Natural killer cell (primary cell): ENCODE results near the gene THAP9. TPM values are rescaled to one million over a fixed set of nuclear protein-coding genes. Genes with fewer than 3 reads are reported as not detected.

Experiments
- ATAC-seq, 3 donors: fragments of 150-1000 bp in 2 of 3; fragments of 200-7000 bp in 1 of 3; cut with Tn5 transposase; 1 replicate in 1 of 3; 2 replicates in 2 of 3; pipeline ENCODE4 v1.10.0; 2021; ENCODE audit warnings: mild to moderate bottlenecking in 2 of 3, moderate library complexity in 2 of 3
- DNase-seq, 2 donors: peaks; one replicate each; pipeline versions ENCODE4 v3.0.0 to v3.0.0-alpha.2; 2013 to 2021; ENCODE audit warnings: mixed read lengths in 1 of 2
- H3K27ac ChIP-seq: one replicate; pipeline ENCODE4 v1.5.1; 2013; ENCODE audit warnings: mild to moderate bottlenecking, low read length
- H3K27me3 ChIP-seq: one replicate; pipeline ENCODE4 v1.6.1; 2013; ENCODE audit warnings: low read length; ENCODE audit not compliant: control insufficient read depth, insufficient read depth
- H3K36me3 ChIP-seq: one replicate; pipeline ENCODE4 v1.6.1; 2013; ENCODE audit warnings: low read length; ENCODE audit not compliant: control insufficient read depth, insufficient read depth
- H3K4me1 ChIP-seq: one replicate; pipeline ENCODE4 v1.6.1; 2013; ENCODE audit warnings: low read length; ENCODE audit not compliant: control insufficient read depth, insufficient read depth
- H3K4me3 ChIP-seq: one replicate; pipeline ENCODE4 v1.5.1; 2013; ENCODE audit warnings: low read length
- H3K9me3 ChIP-seq: one replicate; pipeline ENCODE4 v1.6.1; 2013; ENCODE audit warnings: low read length; ENCODE audit not compliant: control insufficient read depth, insufficient read depth
- H3K27ac Mint-ChIP-seq, 2 donors: one replicate each; pipeline ENCODE4 v1.8.0; 2022; ENCODE audit warnings: mild to moderate bottlenecking in 2 of 2, mixed read lengths in 2 of 2, moderate library complexity in 1 of 2
- H3K27me3 Mint-ChIP-seq, 2 donors: one replicate each; pipeline ENCODE4 v1.8.0; 2022; ENCODE audit warnings: low read depth in 2 of 2, mixed read lengths in 2 of 2
- H3K36me3 Mint-ChIP-seq: one replicate; pipeline ENCODE4 v1.8.0; 2022; ENCODE audit warnings: mixed read lengths
- H3K4me1 Mint-ChIP-seq, 2 donors: one replicate each; pipeline ENCODE4 v1.8.0; 2022; ENCODE audit warnings: mixed read lengths in 2 of 2
- H3K4me3 Mint-ChIP-seq: one replicate; pipeline ENCODE4 v1.8.0; 2022; ENCODE audit warnings: mild to moderate bottlenecking, moderate library complexity, mixed read lengths
- H3K9me3 Mint-ChIP-seq, 2 donors: one replicate each; pipeline ENCODE4 v1.8.0; 2022; ENCODE audit warnings: mixed read lengths in 2 of 2
- CTCF ChIP-seq: fragments of 200-600 bp; IDR thresholded peaks from one replicate; pipeline ENCODE4 v1.8.0; 2022; ENCODE audit warnings: antibody characterized with exemption
- WGBS: methylation state at CpG from one replicate; pipeline ENCODE4 v1.1.7; 2013; ENCODE audit warnings: missing lambda C conversion rate; ENCODE audit not compliant: insufficient coverage; 5-methylcytosine and 5-hydroxymethylcytosine counted together
- intact Hi-C: fragments of 100-400 bp; cut with micrococcal nuclease; formaldehyde crosslinking; loops from one replicate; pipeline ENCODE4 v1.14.2; 2022
- total RNA-seq, 4 donors: library from RNA; stranded (reverse); fragments of 120-200 nt in 1 of 4; gene quantifications; one replicate each; pipeline versions ENCODE4 v1.2.3 to v1.2.4, GENCODE V29; 2013 to 2022

Gene THAP9
- total RNA-seq, 3 donors from 2014 or later (not counting 1 experiment from before 2014, with no cell fraction given): 1.6 to 2.6 (median 2.1) TPM

GRCh38 chr4:82921795-82922194 lies 21.3 kb downstream of the THAP9 start:
- Histone ChIP-seq H3K4me1 (no peaks in the 10 kb centered on the region), H3K9me3 (no peaks in the 10 kb centered on the region)
- H3K27ac Mint-ChIP-seq: no peak overlapping the region

GRCh38 chr4:82930848-82931755 lies 30.6 kb downstream of the THAP9 start:
- DNase-seq: no peak
- Histone ChIP-seq H3K27ac (no peak overlapping the region), H3K9me3 (no peaks in the 10 kb centered on the region), H3K27me3 (no peaks in the 10 kb centered on the region), H3K4me1 (no peaks in the 10 kb centered on the region), H3K36me3 (peaks cover 35% of the 10 kb centered on the region), H3K4me3 (no peak overlapping the region)
- no peak overlapping the region for H3K4me3 Mint-ChIP-seq
- intact Hi-C loops: no loop called here
- 95% methylated on average over 4 of the region's 5 CpGs for WGBS
- ATAC-seq: no peak
- no peak for TF ChIP-seq CTCF
- H3K27ac Mint-ChIP-seq: no peak overlapping the region
- no peaks in the 10 kb centered on the region for H3K9me3 Mint-ChIP-seq
- no peaks in the 10 kb centered on the region for H3K27me3 Mint-ChIP-seq
- H3K4me1 Mint-ChIP-seq: no peaks in the 10 kb centered on the region
- H3K36me3 Mint-ChIP-seq: peaks cover 6% of the 10 kb centered on the region

More at GRCh38 chr4:82921795-82922194, 21.3 kb downstream of the THAP9 start:
- no peaks in the 10 kb centered on the region for H3K27me3 ChIP-seq
- Mint-ChIP-seq H3K36me3 (no peaks in the 10 kb centered on the region), H3K4me1 (no peaks in the 10 kb centered on the region), H3K9me3 (no peaks in the 10 kb centered on the region), H3K4me3 (no peak overlapping the region), H3K27me3 (no peaks in the 10 kb centered on the region)
- no peak for DNase-seq
- TF ChIP-seq CTCF: no peak
- no peak overlapping the region for H3K4me3 ChIP-seq
- peaks cover 4% of the 10 kb centered on the region for H3K36me3 ChIP-seq
- intact Hi-C loops: no loop called here
- no peak overlapping the region for H3K27ac ChIP-seq
- no peak for ATAC-seq

GRCh38 chr4:82934441-82934840 lies 33.9 kb downstream of the THAP9 start:
- Mint-ChIP-seq H3K27ac (no peak overlapping the region), H3K36me3 (peaks cover 30% of the 10 kb centered on the region), H3K27me3 (no peaks in the 10 kb centered on the region), H3K4me3 (no peak overlapping the region), H3K9me3 (no peaks in the 10 kb centered on the region), H3K4me1 (no peaks in the 10 kb centered on the region)
- DNase-seq (no peak), ATAC-seq (no peak)
- intact Hi-C loops: no loop called here
- Histone ChIP-seq H3K27ac (no peak overlapping the region), H3K4me1 (no peaks in the 10 kb centered on the region), H3K4me3 (no peak overlapping the region), H3K27me3 (no peaks in the 10 kb centered on the region), H3K9me3 (no peaks in the 10 kb centered on the region), H3K36me3 (peaks cover 62% of the 10 kb centered on the region)
- TF ChIP-seq CTCF: no peak

- no peak overlapping the region for H3K27ac Mint-ChIP-seq
- DNase-seq (no peak), ATAC-seq (no peak)
- Histone ChIP-seq H3K27ac (no peak overlapping the region), H3K9me3 (no peaks in the 10 kb centered on the region), H3K36me3 (peaks cover 58% of the 10 kb centered on the region), H3K4me1 (no peaks in the 10 kb centered on the region), H3K4me3 (no peak overlapping the region), H3K27me3 (no peaks in the 10 kb centered on the region)
- WGBS: 100% methylated on average over 2 of the region's 2 CpGs
- no peaks in the 10 kb centered on the region for H3K4me1 Mint-ChIP-seq
- TF ChIP-seq CTCF: no peak
- peaks cover 39% of the 10 kb centered on the region for H3K36me3 Mint-ChIP-seq
- H3K9me3 Mint-ChIP-seq: no peaks in the 10 kb centered on the region
- H3K4me3 Mint-ChIP-seq: no peak overlapping the region
- intact Hi-C loops: no loop called here
- H3K27me3 Mint-ChIP-seq: no peaks in the 10 kb centered on the region
These were observed 38.9 kb downstream of the THAP9 start for GRCh38 chr4:82939414-82939813.
